ENCODE measurements around the gene MAP3K20. TPM values are rescaled to one million over a fixed set of nuclear protein-coding genes. Genes with fewer than 3 reads are reported as not detected.

Gene MAP3K20
- total and polyA plus RNA-seq, 10 of the 15 experiments (the other 5 are each of a cell fraction or from before 2014, with no cell fraction given): 0.04 to 5.6 (median 2.3) TPM

DNA sequence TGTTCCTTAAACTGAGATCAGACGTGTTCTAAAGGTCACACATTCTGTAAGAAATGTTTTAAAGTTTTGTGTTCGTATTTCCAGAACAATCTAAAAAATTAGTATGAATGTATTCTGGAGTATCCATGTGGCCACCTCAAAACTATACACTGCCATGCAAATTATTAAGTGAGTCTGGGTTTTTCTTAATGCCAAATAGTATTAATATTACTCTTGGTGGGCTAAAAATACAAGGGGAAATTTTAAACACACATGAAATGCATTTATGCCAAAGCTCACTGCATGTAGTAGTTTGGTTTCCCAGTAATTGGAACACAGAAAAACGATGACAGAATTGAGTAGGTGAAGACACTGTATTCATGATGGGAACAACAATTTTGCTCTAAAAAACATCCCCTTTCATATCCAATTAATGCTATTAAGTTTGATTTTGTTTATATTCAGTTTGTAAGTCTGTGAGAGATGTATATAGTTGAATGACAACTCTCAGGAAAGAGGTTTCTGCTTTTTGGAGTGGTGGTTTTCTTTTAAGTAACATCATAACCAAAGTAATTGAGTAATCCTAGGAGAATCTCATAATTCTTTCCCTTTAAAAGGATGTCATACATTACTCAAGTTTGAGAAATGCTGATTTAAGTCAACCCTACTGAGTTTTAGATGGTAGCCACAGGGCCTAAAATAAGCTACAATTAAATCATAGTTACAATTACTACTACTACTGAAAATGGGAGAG, 203.3 kb downstream of the MAP3K20 start:
- 28% methylated on average over 3 of the region's 3 CpGs for WGBS (ENCODE audit: insufficient coverage, insufficient replicate concordance, low lambda C conversion rate, missing lambda C conversion rate)
- no TSS peak for BruUV-seq (replicated peaks)
- FAIRE-seq (no peak), DNase-seq (ENCODE audit: low read depth, low spot score) (no peak), ATAC-seq (no peak)
- ChIA-PET SMC1A (ENCODE audit: uncharacterized antibody, unreplicated experiment) (no interaction called here), POLR2A (no interaction called here), CTCF (interaction anchor here (0.9 kb wide), 1 partner anchor 252 kb away, joined by 3 read pairs; no protein-coding TSS in a partner anchor), RAD21 (ENCODE audit: unreplicated experiment) (no interaction called here)
- Histone ChIP-seq H3K4me1 (ENCODE audit: control insufficient read depth, insufficient read depth, low read length) (no peaks in the 10 kb centered on the region), H3K36me3 (ENCODE audit: control insufficient read depth in 2 of 2, insufficient read depth in 2 of 2, low read length in 1 of 2) (no peaks in the 10 kb centered on the region), H3K4me2 (ENCODE audit: control insufficient read depth, insufficient read depth) (no peak overlapping the region), H3K27ac (ENCODE audit: control insufficient read depth, insufficient read depth) (no peak overlapping the region), H2AFZ (ENCODE audit: control insufficient read depth, low read depth, low read length) (no peak overlapping the region), H3K79me2 (ENCODE audit: control insufficient read depth, insufficient read depth, low read length) (no peaks in the 10 kb centered on the region), H3K27me3 (replicated peaks in 1 of 2; ENCODE audit: control insufficient read depth in 2 of 2, insufficient read depth in 2 of 2, low read length in 1 of 2) (no peaks in the 10 kb centered on the region), H3K9me3 (replicated peaks; ENCODE audit: control insufficient read depth, insufficient read depth, low read length) (peaks cover 3% of the 10 kb centered on the region; the same call in 2 of the 3 replicates), H3K4me3 (no peak overlapping the region), H4K20me1 (ENCODE audit: control insufficient read depth, insufficient read depth) (no peaks in the 10 kb centered on the region), H3K9ac (ENCODE audit: control insufficient read depth, insufficient read depth, low read length) (no peak overlapping the region)
- in situ Hi-C loops (cut with MboI): no loop called here
- intact Hi-C loops (cut with micrococcal nuclease; ENCODE audit: unreplicated experiment): no loop called here
- TF ChIP-seq GABPA (IDR thresholded peaks at IDR 0.05; ENCODE audit: low read depth) (peak; percentile 31; the same call in 1 of the 2 replicates), SREBF2 (IDR thresholded peaks at IDR 0.05; ENCODE audit: low read length) (no peak), NFIC (IDR thresholded peaks at IDR 0.05; ENCODE audit: low read depth, low read length) (peak; percentile 82), CEBPB (IDR thresholded peaks at IDR 0.05; ENCODE audit: borderline replicate concordance in 1 of 2, low read depth in 2 of 2, low read length in 2 of 2) (0 out of 4 replicates have a peak, but pooled peaks of 1 of the 2 experiments have one; percentile 15), SREBF1 (IDR thresholded peaks at IDR 0.05; ENCODE audit: low read length) (no peak), TCF7 (IDR thresholded peaks at IDR 0.05; ENCODE audit: borderline replicate concordance) (peak; percentile 51; the same call in 1 of the 2 replicates), ZNF274 (IDR thresholded peaks at IDR 0.05; ENCODE audit: insufficient read depth, insufficient read length) (no peak), SMAD5 (IDR thresholded peaks at IDR 0.05; ENCODE audit: low read depth) (no peak), MEF2A (IDR thresholded peaks at IDR 0.05; ENCODE audit: insufficient read depth, low read depth, low read length) (peak; percentile 70; the same call in 1 of the 2 replicates), RUNX3 (IDR thresholded peaks at IDR 0.05; ENCODE audit: low read length) (peak; percentile 36; the same call in 1 of the 2 replicates), FOXM1 (IDR thresholded peaks at IDR 0.05; ENCODE audit: low read depth, low read length) (peak; percentile 31; the same call in 1 of the 2 replicates), CREM (IDR thresholded peaks at IDR 0.05; ENCODE audit: low read depth) (0 out of 2 replicates have a peak, but pooled peaks have one; percentile 10), JUNB (IDR thresholded peaks at IDR 0.05) (peak; percentile 70; the same call in 1 of the 2 replicates), ATF7 (IDR thresholded peaks at IDR 0.05; ENCODE audit: low read depth) (no peak)
- TF ChIP-seq, protein P1, sequence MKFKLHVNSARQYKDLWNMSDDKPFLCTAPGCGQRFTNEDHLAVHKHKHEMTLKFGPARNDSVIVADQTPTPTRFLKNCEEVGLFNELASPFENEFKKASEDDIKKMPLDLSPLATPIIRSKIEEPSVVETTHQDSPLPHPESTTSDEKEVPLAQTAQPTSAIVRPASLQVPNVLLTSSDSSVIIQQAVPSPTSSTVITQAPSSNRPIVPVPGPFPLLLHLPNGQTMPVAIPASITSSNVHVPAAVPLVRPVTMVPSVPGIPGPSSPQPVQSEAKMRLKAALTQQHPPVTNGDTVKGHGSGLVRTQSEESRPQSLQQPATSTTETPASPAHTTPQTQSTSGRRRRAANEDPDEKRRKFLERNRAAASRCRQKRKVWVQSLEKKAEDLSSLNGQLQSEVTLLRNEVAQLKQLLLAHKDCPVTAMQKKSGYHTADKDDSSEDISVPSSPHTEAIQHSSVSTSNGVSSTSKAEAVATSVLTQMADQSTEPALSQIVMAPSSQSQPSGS (IDR thresholded peaks at IDR 0.05; ENCODE audit: low read length): peak; percentile 13; the same call in 1 of the 2 replicates
- TF ChIP-seq, protein P2, sequence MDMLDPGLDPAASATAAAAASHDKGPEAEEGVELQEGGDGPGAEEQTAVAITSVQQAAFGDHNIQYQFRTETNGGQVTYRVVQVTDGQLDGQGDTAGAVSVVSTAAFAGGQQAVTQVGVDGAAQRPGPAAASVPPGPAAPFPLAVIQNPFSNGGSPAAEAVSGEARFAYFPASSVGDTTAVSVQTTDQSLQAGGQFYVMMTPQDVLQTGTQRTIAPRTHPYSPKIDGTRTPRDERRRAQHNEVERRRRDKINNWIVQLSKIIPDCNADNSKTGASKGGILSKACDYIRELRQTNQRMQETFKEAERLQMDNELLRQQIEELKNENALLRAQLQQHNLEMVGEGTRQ (IDR thresholded peaks at IDR 0.05; ENCODE audit: borderline replicate concordance, low read depth, low read length): no peak
